T1000 (cell line): ENCODE data around the gene VWA2.
"Not testable (repeated sequence)": the region's sequence is repeated elsewhere in the genome, so short reads cannot be mapped to it uniquely, and the experiment has no call there.

Experiments used
- DNase-seq: peaks from one replicate; lab custom pipeline; 2025; ENCODE audit warnings: mixed read lengths; lab: John Stamatoyannopoulos, UW

Gene VWA2

GRCh38 chr10:114319406-114320248 lies 80.6 kb downstream of the VWA2 start:
- DNase-seq = no peak

- DNase-seq = no peak
Measured at GRCh38 chr10:114320249-114321116, 81.4 kb downstream of the VWA2 start.

- no peak for DNase-seq
Measured at GRCh38 chr10:114322344-114322743, 83.3 kb downstream of the VWA2 start.

GRCh38 chr10:114323023-114323422 lies 84.0 kb downstream of the VWA2 start:
- DNase-seq = no peak

GRCh38 chr10:114326795-114327194 lies 87.7 kb downstream of the VWA2 start:
- DNase-seq = no peak

- no peak for DNase-seq
Measured at GRCh38 chr10:114327537-114328440, 88.7 kb downstream of the VWA2 start.

- no peak for DNase-seq
Measured at GRCh38 chr10:114328441-114328812, 89.4 kb downstream of the VWA2 start.

GRCh38 chr10:114328874-114329273 lies 89.8 kb downstream of the VWA2 start:
- no peak for DNase-seq

GRCh38 chr10:114329634-114330365 lies 90.7 kb downstream of the VWA2 start:
- no peak for DNase-seq

GRCh38 chr10:114332301-114333192 lies 93.5 kb downstream of the VWA2 start:
- no peak for DNase-seq

- DNase-seq = not testable (repeated sequence)
Measured at GRCh38 chr10:114333441-114333840, 94.4 kb downstream of the VWA2 start.

- DNase-seq = no peak
Measured at GRCh38 chr10:114334301-114334700, 95.2 kb downstream of the VWA2 start.

GRCh38 chr10:114335614-114336013 lies 96.6 kb downstream of the VWA2 start:
- DNase-seq = no peak

GRCh38 chr10:114336823-114337509 lies 97.9 kb downstream of the VWA2 start:
- no peak for DNase-seq

- no peak for DNase-seq
Measured at GRCh38 chr10:114337510-114338462, 98.7 kb downstream of the VWA2 start.

- no peak for DNase-seq
Measured at GRCh38 chr10:114340816-114341215, 101.8 kb downstream of the VWA2 start.
